HG03139 (cell line): ENCODE results near the gene GSS.

Experiments used
- ATAC-seq: cut with Tn5 transposase; IDR thresholded peaks from one replicate; pipeline ENCODE4 v1.9.1; 2021; ENCODE audit not compliant: unreplicated experiment

The GSS gene

DNA sequence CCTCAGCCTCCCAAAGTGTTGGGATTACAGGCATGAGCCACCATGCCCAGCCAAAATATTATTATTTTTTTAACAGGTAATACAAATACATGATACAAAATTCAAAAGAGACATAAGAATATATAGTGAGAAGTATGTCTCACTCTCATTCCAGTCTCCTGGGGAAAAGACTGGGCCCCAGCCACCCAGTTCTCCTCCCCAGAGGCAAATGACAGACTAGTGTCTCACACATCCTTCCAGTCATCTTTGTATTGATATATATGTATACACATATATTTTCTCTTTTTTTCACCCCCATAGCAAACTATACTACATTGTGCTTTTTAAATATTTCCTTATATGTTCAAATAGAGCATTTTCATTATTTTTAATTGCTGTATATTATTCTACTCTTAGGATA, 8.3 kb downstream of the GSS start:
- no peak for ATAC-seq

DNA sequence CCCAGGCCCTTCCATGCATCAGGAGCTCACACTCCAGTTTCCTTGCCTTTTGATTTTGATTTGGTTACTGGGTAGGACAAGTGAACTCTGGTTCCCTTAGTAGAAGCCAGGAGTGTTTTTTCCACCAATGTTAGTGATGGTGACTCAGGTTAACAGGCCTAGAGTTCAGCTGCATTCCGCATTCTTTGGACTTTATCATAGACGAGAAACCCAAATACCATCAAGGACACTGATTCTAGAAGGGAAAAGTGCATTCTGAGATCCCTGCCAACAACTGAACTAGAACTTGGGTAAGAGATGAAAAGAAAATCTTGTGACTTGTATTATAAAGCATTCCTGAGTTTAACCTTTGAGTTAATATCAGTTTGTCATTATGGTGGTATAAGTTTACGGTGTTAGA, 8.9 kb downstream of the GSS start:
- no peak for ATAC-seq

DNA sequence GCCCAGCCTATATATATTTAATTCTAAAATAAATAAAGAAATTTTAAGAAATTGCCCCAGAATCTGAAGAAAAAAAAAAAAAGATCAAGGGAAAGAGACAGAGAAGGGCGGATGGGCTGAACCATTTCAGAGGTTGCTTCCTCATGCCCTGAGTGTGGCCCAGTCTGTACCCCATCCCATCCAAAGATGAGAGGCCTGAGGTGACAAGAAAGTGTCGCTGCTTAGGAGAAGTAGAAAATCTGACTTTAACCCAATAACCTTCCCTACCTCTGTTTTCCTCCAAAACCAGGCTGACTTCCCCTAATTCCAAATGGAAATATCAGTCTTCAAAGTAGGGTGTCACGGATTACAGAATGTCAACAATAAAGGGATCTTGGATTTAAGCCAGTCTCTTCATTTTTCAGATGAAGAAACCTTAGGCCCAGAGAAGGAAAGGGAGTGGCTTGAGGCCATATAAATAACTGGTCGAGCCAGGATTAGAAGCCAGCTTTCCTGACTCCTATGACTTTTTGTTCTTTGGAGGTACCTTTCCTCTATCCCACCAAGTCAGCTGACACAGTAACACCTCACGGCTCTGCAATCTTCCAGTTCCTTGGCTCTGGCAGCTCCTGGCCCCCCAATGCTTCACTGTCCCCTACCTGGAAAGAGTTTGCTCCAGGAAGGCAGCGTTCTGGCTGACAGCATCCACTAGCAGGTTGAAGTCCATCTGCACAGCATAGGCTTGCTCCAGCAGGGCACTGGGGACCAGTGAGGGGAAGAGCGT, 10.1 kb downstream of the GSS start:
- no peak for ATAC-seq

DNA sequence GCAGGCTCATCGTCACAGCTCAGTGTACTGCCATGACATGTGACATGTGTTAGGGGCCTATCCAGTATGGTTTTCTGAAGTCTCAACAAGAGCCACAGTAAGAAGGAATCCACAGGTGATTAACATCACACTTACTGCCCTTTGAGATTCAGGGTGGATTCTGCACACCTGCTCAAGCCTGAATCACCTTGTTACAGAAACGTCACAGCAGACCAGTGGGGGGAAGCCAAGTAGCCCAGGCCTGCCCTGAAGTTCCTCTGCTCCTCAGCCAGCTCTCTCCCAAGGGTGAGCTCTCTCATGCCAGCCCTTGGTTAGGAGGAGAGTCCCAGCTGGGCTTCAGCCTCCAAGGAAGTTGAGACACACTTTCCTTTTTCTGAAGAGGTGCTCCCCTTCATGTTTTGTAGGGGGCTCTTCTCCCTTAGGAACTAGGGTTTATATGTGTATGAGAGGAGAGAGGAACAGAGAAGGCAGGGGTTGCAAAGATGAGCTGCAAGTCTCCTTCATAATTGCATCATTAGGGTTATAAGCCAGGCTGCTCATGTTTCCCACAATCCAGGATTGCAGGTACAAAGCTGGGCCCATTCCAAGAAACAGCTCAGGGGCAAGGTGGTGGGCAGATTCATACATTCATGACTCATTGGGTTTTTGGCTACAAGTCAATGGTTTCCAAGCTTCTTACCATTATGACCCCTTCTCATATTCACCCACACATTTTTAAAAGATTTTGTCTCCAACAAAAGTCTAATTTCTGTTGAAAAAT, 11.6 kb downstream of the GSS start:
- ATAC-seq, result no peak

DNA sequence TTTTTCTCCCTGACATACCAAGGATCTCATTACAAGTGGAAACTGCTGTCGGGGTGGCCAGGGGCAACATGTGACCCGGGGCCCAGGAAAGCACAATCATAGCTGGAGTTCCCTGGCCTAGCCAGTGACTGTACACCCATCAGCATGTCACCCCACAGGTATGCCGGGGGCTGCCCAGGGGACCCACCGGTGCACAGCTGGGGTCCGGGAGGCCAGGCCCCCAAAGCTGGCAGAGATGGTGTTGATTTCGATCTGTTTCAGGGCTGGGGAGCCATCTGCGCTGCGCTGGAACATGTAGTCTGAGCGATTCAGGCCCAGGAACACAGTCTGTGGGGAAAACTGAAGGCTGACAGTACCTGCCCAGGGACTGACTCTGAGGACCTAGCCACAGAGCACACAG, 13.3 kb downstream of the GSS start:
- no peak for ATAC-seq

DNA sequence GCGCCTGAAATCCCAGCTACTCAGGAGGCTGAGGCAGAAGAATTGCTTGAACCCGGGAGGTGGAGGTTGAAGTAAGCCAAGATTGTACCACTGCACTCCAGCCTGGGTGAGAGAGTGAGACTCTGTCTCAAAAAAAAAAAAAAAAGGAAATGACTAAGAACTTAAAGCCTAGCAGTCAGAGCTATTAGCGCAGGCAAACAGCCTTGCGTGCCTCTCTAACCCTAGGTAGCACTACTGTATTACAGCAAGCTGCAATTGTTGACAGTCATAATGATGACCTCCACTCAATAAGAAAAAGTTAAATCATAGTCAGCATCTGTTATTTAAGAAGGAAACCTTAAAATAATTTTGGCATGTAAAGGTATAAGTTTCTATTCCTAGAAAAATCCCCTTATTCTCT, 14.4 kb downstream of the GSS start:
- ATAC-seq, result no peak

DNA sequence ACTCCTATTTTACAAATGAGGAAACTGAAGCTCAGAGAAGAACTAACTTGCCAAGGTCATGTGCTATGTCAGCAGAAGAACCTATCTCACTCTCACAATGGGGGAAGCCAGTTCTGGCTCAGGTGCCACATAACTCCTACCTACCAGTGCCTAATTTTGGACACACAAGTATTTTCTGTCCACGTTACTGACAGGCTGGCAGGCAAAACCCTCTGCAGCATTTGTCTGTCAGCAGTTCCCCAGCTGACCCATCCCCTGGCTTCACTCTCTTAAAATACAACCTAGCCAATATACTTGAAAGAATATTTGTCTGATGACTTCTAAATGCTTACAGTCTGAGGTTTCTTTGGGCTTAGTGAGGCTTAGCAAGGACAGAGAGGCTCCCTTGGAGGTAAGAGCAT, 15.5 kb downstream of the GSS start:
- ATAC-seq, result no peak

DNA sequence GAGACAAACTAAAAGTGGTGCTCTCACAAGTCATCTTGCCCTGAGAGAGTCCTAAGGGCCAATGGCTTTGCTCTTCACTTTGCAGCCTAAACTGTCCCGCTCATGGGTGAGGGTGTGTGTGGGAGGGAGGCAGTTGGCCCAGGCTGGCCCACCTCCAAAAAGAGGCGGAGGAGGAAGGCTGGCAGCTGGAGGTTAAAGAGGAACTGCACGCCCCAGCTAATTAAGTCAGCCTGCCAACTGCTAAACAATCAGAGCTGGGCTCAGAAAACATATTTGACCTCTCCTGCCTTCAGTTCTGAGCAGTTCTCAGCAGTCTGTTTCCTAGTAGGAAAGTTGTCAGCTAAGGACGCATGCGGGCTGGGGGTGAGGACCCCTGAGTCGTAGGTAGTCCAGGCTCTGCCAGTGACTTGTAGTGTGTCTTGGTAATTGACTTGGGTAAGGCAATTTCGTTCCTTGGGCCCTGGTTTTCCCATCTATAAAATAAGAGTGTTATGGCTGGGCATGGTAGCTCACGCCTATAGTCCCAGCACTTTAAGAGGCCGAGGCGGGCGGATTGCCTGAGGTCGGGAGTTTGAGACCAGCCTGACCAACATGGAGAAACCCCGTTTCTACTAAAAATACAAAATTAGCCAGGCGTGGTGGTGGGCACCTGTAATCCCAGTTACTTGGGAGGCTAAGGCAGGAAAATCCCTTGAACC, 17.0 kb downstream of the GSS start:
- no peak for ATAC-seq

DNA sequence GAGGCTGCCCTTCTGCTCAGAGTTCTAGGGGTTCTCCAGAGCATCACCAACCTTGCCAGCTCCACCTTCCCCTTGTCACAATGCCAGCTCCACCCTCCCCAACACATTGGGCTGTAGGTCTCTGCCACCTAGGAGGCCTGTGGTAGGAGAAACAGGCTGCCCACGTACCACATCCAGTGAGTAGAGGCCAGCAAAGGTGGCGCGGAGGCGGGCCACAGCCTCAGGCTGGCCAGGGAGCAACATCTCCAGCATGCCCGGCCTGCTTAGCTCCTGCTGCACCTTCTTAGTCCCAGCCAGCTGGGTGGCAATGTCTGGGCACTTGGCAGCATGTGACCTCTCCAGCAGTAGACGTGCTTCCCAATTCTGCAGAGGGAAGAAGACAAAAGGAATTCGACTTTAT, 23.8 kb downstream of the GSS start:
- ATAC-seq, result no peak

DNA sequence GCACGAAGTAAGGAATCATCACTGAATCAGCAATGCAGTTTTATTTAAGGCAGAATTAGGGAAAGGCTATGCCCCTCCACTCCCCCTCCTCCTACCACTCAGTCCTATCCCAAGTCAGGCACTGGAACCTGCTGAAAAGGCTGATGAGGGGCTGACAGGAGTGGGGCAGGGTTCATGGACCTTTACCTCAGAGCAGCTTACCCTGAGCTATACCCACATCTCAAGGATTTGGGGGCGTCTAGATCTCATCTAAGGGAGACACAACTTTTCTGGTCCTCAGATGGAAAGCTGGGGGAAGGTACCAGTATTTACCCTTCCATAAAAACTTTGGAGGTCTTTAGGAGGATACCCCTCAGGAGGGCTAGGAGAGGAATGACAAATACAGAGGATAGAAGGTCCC, 27.2 kb downstream of the GSS start:
- no peak for ATAC-seq

DNA sequence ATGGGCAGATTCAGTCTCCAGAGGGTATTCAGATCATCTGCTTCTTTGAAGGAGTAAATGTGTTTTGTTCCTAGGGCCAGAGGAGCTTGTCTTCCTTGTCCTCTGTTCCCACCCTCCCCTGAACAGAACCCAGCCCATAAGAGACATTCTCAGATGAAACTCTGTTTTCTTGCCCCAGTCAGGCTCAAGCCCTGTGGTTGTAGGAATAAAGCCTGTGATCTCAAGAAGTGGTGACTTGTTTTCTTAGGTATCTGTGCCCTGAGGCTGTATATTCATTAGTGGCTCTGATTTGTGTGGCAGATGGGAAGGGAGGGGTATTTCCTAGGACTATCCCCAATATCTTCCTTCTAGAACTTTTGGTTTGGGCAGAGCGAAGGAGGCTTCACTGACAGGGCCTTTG, 27.9 kb downstream of the GSS start:
- no peak for ATAC-seq

DNA sequence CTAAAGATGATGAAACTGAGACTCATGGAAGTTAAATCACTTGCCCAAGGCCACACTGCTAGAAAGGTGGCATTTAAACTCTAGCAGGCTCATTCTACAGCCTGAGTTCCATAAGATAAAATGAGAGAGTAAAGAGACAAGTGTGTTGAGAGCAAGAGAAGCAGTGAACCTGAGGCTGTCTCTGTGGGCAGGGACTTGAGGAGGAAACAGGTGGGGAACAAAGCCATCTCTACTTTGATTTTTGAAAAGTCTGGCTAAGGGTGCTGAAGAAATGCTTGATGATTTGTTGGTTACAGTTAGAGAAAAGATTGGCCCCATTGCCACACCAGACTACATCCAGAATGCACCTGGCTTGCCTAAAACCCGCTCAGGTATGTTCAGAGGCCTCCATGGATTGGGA, 29.0 kb downstream of the GSS start:
- no peak for ATAC-seq

DNA sequence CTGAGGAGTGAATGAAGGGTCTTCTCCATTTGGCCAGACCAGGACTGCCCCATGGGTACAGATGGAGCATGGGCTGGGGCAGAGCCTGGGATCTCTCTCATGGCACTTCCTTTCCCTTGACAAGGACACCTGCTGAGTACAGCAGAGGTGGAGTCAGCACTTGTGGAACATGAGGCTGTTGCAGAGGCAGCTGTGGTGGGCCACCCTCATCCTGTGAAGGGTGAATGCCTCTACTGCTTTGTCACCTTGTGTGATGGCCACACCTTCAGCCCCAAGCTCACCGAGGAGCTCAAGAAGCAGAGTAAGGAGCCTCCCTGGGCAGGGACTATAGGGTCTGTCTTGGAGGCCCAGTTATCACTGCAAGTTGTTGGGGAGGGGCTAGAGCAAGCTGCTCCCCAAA, 29.6 kb downstream of the GSS start:
- ATAC-seq, result no peak

DNA sequence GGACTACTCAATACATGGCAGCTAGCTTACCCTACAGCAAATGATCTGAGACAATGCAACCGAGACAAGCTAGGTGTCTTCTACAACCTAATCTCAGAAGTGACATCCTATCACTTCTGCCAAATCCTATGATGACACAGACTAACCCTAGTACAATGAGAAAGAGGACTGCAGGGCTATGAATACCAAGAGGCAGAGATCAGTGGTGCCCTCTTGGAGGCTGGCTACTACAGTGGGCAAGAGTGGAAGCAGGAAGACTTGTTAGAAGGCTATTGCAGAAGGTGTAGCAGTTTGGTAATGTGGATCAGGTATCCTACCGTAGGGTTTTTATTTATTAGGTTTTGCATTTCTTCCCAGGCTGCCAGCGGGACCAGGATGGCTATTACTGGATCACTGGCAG, 30.3 kb downstream of the GSS start:
- ATAC-seq, result no peak

DNA sequence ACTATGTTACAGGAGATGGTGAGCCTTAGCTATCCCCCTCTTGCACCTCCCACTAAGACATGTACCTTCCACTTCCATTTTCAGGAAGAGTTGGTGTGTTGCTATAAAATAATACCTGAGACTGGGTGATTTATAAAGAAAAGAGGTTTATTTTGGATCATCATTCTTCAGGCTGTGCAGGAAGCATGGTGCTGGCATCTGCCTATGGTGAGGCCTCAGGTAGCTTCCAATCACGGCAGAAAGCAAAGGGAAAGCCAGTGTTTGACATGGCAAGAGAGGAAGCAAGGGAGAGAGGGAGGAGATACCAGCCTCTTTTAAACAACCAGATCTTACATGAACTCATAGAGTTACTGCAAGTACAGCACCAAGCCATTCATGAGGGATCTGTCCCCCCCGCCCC, 32.2 kb downstream of the GSS start:
- ATAC-seq, result no peak

DNA sequence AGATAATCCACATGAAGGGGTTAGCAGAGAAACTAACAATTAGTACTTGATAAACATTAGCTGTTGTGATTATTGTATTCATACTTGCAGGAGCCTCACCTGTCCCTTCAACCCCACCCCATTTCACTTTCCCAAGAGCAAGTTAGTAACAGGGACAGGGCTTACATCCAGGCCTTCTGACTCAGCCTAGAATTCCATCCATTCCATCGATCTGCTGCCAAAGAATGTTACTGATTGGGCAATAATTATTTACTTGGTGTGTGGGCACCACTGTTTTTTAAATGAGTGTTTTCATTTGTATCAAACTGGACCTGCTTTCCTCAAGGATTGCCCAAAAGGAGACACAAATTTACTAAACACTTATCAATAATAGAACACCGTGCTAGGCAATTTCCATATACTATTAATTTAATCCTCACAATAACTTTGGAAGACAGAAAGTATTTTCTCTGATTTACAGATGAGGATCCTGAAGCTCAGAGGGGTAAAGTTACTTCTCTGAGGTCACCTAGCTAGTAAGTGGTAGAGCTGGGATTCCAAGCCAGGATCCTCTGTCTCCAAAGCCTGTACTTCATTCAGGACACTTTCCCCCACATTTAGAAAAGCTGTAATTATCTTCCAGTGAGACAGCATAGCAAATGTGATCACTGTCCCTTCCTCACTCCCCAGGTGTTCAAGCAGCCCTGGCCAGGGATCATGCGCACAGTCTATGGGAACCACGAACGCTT, 32.8 kb downstream of the GSS start:
- no peak for ATAC-seq

DNA sequence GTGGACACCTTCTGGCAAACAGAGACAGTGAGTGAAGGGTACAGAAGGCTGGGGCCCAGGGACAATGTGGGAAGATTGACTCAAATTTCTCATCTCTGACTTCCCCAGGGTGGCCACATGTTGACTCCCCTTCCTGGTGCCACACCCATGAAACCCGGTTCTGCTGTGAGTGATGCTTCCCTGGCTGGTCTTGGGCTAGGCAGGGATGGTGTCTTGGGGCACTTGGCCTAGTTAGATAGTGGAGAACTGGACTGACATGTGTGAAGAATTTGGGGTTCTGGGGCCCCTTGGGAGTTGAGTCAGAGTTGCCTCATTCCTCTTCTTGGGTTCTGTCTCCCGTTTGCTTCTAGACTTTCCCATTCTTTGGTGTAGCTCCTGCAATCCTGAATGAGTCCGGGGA, 34.2 kb downstream of the GSS start:
- ATAC-seq, result no peak

DNA sequence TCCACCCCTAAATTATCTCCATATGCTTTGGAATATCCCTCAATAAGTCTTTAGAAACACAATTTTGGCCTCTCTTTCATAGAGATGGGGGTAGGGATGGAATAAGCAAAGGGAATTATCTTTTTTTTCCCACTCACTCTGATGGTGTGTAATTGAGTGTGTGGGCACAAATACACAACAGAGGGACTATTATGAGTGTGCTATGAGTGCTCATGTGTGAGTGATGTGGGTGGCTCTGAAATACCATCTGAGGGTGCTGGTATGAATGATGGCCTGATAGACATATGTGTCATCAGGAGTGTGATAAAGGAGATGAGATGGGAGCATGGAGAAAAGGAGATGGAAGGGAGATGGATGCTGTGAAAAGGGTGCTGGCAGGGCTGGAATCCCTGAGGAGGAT, 35.6 kb downstream of the GSS start:
- no peak for ATAC-seq

DNA sequence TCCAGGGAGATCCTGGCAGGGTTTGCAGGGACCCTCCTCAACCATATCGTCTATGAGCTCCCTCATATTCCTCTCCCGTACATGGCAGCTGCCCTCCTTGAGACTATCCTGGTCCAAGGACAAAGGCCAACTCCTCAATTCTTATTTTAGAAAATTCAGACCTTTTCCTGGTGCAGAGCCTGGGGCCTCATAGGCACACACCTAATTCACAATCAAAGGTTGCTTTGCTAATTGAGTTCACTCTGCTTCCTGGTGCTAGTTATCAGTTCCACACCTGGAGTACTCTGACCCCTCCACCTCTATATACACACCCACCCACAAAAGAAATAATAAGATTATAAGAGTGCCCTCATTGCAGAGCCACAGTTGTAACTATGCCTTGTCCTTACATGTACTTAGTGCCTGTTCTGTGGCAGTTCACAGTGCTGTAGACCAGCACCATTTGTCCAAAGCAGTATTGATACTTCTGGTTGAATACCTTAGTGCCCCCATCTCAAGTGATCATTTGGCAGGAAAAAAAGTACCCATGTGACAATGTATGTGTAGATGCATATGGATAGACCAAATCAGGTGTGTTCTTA, 38.7 kb downstream of the GSS start:
- no peak for ATAC-seq

DNA sequence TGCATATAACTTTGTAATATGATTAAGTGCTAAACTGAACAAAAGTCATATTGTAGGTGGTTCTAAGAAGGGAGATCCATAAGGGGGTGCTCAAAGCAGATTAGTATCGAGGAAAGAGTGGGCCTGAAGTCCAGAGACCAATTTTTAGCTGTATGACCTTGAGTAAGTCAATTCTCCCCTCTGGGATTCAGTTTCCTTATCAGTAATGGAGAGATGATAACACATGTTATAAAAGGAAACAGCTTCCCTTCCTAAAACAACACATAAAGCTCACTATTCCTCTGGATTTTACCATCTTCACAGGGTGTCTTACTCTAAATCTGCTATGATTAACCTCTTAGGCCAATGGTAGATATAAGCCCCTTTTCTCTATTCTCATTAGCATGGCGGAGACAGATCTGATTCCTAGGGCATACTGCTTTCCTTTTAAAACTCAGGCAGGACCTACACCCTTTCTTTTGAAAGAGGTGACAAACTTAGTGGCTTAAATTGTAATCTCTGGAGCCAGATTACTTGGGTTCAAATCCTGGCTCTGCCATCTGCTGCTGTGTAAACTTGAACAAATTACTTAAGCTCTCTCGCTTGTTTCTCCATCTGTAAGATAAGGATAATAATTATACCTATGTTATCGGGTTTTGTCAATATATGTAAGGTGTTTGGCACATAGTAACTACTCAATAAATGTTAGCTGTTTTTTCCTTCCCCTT, 39.7 kb downstream of the GSS start:
- no peak for ATAC-seq

DNA sequence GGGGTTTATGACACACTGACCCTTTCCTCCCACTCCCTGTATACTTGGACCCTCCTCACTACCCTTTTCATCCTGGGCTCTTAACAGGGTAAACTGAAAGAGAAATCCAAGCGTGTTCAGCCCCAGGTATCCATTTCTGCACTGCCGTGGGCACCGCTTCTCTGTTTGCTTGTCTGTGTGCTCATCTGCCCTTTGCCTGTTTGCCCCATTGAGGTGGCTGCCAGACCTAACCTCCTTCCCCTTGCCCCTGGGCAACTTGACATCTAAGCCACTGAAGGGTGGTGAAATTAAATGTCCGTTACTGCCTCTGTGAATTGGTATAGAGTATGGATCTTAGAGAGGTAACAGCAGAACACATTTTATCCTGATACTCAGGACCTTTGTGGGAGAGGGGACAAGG, 40.5 kb downstream of the GSS start:
- ATAC-seq, result no peak
